ENCODE data around the gene CLDN9. TPM values are rescaled to one million over a fixed set of nuclear protein-coding genes. Genes with fewer than 3 reads are reported as not detected.

The CLDN9 gene
- total and polyA plus RNA-seq, 9 of the 15 experiments (the other 6 are each of a cell fraction or from before 2014, with no cell fraction given) = 0.12 to 0.44 (median 0.22) TPM; not detected in 4

GRCh38 chr16:3003582-3004270 is 9.0 kb upstream of the CLDN9 start (continued):
- TF ChIP-seq REST (IDR thresholded peaks at IDR 0.05; ENCODE audit: borderline replicate concordance) (peak; percentile 94), REST (CRISPR knock-in tag; IDR thresholded peaks at IDR 0.05; ENCODE audit: low read depth) (no peak), DACH1 (IDR thresholded peaks at IDR 0.05; ENCODE audit: partially characterized antibody) (peak; percentile 48), ZNF318 (IDR thresholded peaks at IDR 0.05; ENCODE audit: borderline replicate concordance in 1 of 2, low read depth in 1 of 2) (no peak), NR2C2 (CRISPR knock-in tag; IDR thresholded peaks at IDR 0.05) (no peak), NR2C2 (tag; IDR thresholded peaks at IDR 0.05) (no peak), ATF1 (CRISPR knock-in tag; IDR thresholded peaks at IDR 0.05) (no peak), ATF1 (tag; IDR thresholded peaks at IDR 0.05) (peak; percentile 83), MNT (conservative IDR thresholded peaks at IDR 0.05) (peak; percentile 79 to 80)
